ENCODE results near the gene SELENOO.
A peak's percentile ranks its signal among the peaks of the same experiment; 100 is the strongest.

Gene SELENOO, protein sequence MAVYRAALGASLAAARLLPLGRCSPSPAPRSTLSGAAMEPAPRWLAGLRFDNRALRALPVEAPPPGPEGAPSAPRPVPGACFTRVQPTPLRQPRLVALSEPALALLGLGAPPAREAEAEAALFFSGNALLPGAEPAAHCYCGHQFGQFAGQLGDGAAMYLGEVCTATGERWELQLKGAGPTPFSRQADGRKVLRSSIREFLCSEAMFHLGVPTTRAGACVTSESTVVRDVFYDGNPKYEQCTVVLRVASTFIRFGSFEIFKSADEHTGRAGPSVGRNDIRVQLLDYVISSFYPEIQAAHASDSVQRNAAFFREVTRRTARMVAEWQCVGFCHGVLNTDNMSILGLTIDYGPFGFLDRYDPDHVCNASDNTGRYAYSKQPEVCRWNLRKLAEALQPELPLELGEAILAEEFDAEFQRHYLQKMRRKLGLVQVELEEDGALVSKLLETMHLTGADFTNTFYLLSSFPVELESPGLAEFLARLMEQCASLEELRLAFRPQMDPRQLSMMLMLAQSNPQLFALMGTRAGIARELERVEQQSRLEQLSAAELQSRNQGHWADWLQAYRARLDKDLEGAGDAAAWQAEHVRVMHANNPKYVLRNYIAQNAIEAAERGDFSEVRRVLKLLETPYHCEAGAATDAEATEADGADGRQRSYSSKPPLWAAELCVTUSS

GRCh38 chr22:50200461-50201190 lies at the start of gene SELENOO:
TSS of gene SELENOO (plus strand) at chr22:50201011. CDS start at chr22:50201037, 26 bp downstream.
- ChIA-PET POLR2A (interaction anchor here (0.6 to 1.4 kb wide), 2 partner anchors 9 to 107 kb away, joined by 4 read pairs; partner anchors contain the start of gene PLXNB2), CTCF (interaction anchor here (0.9 kb wide), 1 partner anchor 10 kb away, joined by 4 read pairs; no protein-coding TSS in a partner anchor)

GRCh38 chr22:50151571-50152537 lies 49.0 kb upstream of the SELENOO start:
- no peak for DNase-seq (ENCODE audit: extremely low spot score)
- TF ChIP-seq CTCF (IDR thresholded peaks at IDR 0.05; ENCODE audit: control extremely low read depth, extremely low read depth, low read depth, missing control alignments), result no peak
- ChIA-PET POLR2A (no interaction called here), CTCF (interaction anchor here (1.2 to 4.0 kb wide), 3 partner anchors 9 to 86 kb away, joined by 3 to 21 read pairs (median 4); no protein-coding TSS in a partner anchor)

More at GRCh38 chr22:50200461-50201190, at the start of gene SELENOO:
- DNase-seq (ENCODE audit: extremely low spot score), result peak; percentile 99
- TF ChIP-seq CTCF (IDR thresholded peaks at IDR 0.05; ENCODE audit: control extremely low read depth, extremely low read depth, low read depth, missing control alignments), result no peak

DNA sequence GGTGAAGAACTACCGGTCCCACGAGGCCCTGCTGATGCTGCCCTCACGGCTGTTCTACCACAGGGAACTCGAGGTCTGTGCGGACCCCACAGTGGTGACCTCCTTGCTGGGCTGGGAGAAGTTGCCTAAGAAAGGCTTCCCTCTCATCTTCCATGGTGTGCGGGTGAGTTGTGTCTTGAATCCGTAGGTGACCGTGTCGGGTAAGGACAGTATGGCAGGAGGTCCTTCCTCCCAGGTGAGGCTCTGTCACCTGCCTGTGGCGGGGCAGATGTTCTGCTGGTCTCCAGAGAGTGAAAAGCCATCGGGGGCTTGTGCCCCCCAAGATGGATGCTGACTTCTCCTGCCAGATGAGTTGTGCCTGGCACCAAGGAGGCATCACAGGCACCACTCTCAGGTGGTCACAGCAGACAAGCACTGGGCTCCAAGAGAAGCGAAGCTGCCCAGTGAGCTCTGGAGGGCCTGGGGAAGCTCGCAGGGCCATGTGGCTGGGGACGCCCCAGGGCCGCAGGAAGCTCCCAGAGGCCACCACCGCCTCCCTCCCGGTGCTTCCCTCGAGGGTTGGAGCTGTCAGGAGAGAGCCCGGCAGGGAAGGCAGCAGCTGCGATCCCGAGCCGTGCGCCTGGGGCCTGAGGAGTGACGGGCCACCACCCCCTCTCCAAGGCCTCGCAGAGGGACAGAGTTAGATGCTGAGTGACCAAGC lies 47.6 kb upstream of the SELENOO start:
- TF ChIP-seq CTCF (IDR thresholded peaks at IDR 0.05; ENCODE audit: control extremely low read depth, extremely low read depth, low read depth, missing control alignments), result no peak
- POLR2A ChIA-PET, result no interaction called here
- CTCF ChIA-PET, result interaction anchor here (1.4 kb wide), 2 partner anchors 56 to 58 kb away, joined by 3 read pairs; no protein-coding TSS in a partner anchor
- no peak for DNase-seq (ENCODE audit: extremely low spot score)

DNA sequence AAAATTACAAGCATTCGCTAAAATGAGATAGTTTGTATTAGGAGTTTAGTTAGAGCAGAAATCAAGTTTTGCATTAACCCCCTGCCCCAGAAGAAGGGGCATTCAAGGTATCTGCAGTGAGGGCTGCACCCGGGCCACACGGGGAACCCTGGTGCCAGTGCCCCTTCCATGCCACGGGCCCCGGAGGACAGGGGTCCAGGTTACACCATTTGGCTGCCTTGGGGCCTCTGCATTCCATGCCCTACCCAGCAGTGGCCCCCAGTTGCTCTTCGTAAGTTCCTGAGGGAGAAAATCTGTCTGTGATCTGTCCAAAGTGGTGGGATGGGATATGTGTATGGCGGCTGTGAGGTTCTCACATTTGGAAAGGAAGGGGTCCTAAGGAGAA lies 47.1 kb upstream of the SELENOO start:
- no peak for DNase-seq (ENCODE audit: extremely low spot score)
- ChIA-PET POLR2A (no interaction called here), CTCF (interaction anchor here (1.4 kb wide), 2 partner anchors 55 to 58 kb away, joined by 3 read pairs; no protein-coding TSS in a partner anchor)
- no peak for TF ChIP-seq CTCF (IDR thresholded peaks at IDR 0.05; ENCODE audit: control extremely low read depth, extremely low read depth, low read depth, missing control alignments)

GRCh38 chr22:50157709-50158375 lies 43.0 kb upstream of the SELENOO start:
- no peak for TF ChIP-seq CTCF (IDR thresholded peaks at IDR 0.05; ENCODE audit: control extremely low read depth, extremely low read depth, low read depth, missing control alignments)
- CTCF ChIA-PET, result interaction anchor here (0.9 to 1.7 kb wide), 5 partner anchors 9 to 390 kb away, joined by 3 to 5 read pairs (median 4); no protein-coding TSS in a partner anchor
- DNase-seq (ENCODE audit: extremely low spot score), result no peak
- POLR2A ChIA-PET, result interaction anchor here (0.6 kb wide), 1 partner anchor 240 kb away, joined by 4 read pairs; the partner anchor contains the start of genes ALG12 and CRELD2
